C4-2B (cell line): ENCODE measurements around the gene AFAP1L2.

ENCODE experiments used
- H3K27ac ChIP-seq: fragments of 450-650 bp; 2 replicates; pipeline ENCODE4 v1.5.1; 2017
- CTCF ChIP-seq: fragments of 450-650 bp; conservative IDR thresholded peaks from 2 replicates; pipeline ENCODE4 v1.5.1; 2017; ENCODE audit warnings: mild to moderate bottlenecking
- ZFX ChIP-seq: fragments of 450-650 bp; IDR thresholded peaks from 2 replicates; pipeline ENCODE4 v1.6.1; 2017

The AFAP1L2 gene

GRCh38 chr10:114303556-114303955 is 100.7 kb downstream of the AFAP1L2 start:
- no peak overlapping the region for H3K27ac ChIP-seq
- TF ChIP-seq ZFX (no peak), CTCF (no peak)

GRCh38 chr10:114301951-114302710 is 102.2 kb downstream of the AFAP1L2 start:
- H3K27ac ChIP-seq, result no peak overlapping the region; the same call in 1 of the 2 replicates
- TF ChIP-seq ZFX (no peak), CTCF (no peak)

GRCh38 chr10:114301177-114301576 is 103.1 kb downstream of the AFAP1L2 start:
- TF ChIP-seq CTCF, result no peak
- TF ChIP-seq ZFX, result no peak
- no peak overlapping the region for H3K27ac ChIP-seq

GRCh38 chr10:114300036-114300645 is 104.2 kb downstream of the AFAP1L2 start:
- no peak for TF ChIP-seq CTCF
- no peak for TF ChIP-seq ZFX
- H3K27ac ChIP-seq, result no peak overlapping the region

- no peak overlapping the region for H3K27ac ChIP-seq
- TF ChIP-seq CTCF (no peak), ZFX (no peak)
Measured at GRCh38 chr10:114297136-114297705, 107.1 kb downstream of the AFAP1L2 start.

- TF ChIP-seq ZFX (no peak), CTCF (no peak)
- no peak overlapping the region for H3K27ac ChIP-seq
Measured at GRCh38 chr10:114295393-114295792, 108.9 kb downstream of the AFAP1L2 start.

GRCh38 chr10:114294549-114294948 is 109.8 kb downstream of the AFAP1L2 start:
- TF ChIP-seq ZFX (no peak), CTCF (no peak)

More at GRCh38 chr10:114294549-114294948, 109.8 kb downstream of the AFAP1L2 start:
- no peak overlapping the region for H3K27ac ChIP-seq
